BLaER1 (cell line): ENCODE measurements around the gene CACNA1C.

ENCODE experiments used
- H3K27ac ChIP-seq: shearing (Covaris generic); formaldehyde crosslinking; 2 replicates; pipeline ENCODE4 v1.8.1; 2022
- H3K27me3 ChIP-seq: shearing (Covaris generic); formaldehyde crosslinking; 2 replicates; pipeline ENCODE4 v1.8.1; 2022
- H3K36me3 ChIP-seq: shearing (Covaris generic); formaldehyde crosslinking; 2 replicates; pipeline ENCODE4 v1.8.1; 2022
- H3K4me1 ChIP-seq: shearing (Covaris generic); formaldehyde crosslinking; 2 replicates; pipeline ENCODE4 v1.8.1; 2022
- H3K4me2 ChIP-seq: shearing (Covaris generic); formaldehyde crosslinking; 2 replicates; pipeline ENCODE4 v1.8.1; 2022
- H3K4me3 ChIP-seq: shearing (Covaris generic); formaldehyde crosslinking; 2 replicates; pipeline ENCODE4 v1.8.1; 2022
- H3K9ac ChIP-seq: shearing (Covaris generic); formaldehyde crosslinking; 2 replicates; pipeline ENCODE4 v1.8.1; 2022
- H3K9me3 ChIP-seq: shearing (Covaris generic); formaldehyde crosslinking; 2 replicates; pipeline ENCODE4 v1.8.1; 2022
- H4K20me1 ChIP-seq: shearing (Covaris generic); formaldehyde crosslinking; 2 replicates; pipeline ENCODE4 v1.8.1; 2022
- Cebpa-rat ChIP-seq: shearing (Covaris generic); IDR thresholded peaks from 2 replicates; pipeline ENCODE4 v1.8.1; 2022

Gene CACNA1C

DNA sequence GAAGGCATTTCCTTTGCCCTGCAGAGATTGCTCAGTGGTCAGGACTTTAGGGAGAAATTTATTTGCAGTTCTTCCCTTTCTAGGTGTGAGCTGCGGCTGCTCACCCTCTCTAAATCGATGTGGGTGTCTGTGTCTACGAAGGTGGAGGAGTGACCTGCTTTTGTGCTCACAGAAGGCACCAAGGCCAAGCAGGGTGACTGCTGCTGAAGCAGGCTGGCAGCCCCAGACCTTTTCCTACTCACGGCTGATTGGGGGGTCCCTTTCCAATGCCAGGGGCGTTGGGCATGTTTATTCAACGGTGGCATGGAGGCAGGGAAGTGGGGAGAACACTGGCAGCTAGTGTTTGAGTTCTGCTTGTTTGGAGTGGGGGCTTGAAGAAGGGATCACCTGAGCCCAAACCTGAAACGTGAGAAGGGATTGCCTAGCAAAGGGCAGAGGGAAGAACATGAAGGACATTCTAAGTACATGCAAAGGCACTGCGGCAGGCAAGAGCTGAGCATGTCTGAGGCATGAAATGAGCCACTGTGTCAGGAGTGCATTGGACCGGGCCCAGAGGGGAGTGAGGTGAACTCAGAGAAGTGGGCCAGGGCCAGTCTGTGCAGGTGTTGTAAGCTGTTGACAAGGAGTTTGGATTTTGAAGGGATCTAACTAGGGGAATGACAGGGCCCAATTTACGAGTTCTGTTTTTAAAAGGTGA lies 56.3 kb downstream of the CACNA1C start:
- H3K9ac ChIP-seq: no peak overlapping the region
- H3K4me3 ChIP-seq: no peak overlapping the region
- H3K27ac ChIP-seq: no peak overlapping the region
- no peaks in the 10 kb centered on the region for H3K36me3 ChIP-seq
- TF ChIP-seq Cebpa-rat: no peak
- H3K4me1 ChIP-seq: 0 out of 2 replicates have a peak, but pooled peaks cover 5% of the 10 kb centered on the region
- H3K4me2 ChIP-seq: no peak overlapping the region
- H4K20me1 ChIP-seq: no peaks in the 10 kb centered on the region
- H3K9me3 ChIP-seq: peaks cover 7% of the 10 kb centered on the region; the same call in 1 of the 2 replicates
- no peaks in the 10 kb centered on the region for H3K27me3 ChIP-seq

DNA sequence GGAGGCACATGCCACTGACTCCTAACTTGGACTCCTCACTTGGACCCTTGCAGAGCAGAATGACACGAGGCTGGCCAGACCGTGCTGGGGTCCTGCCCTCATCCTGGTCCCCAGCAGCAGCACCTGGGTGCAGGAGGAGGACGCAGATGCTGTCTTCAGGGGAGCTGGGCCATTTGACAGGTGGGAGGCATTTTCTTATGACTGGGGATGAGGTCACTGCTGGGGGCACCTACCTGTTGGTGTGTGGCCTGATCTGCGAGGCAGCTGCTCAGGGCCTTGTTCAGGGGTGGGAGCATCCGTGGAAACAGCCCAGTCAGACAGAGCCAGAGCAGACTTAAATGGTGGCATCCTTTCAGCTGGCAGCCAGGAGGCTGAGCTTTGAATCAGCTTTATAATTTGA lies 57.3 kb downstream of the CACNA1C start:
- H3K4me2 ChIP-seq: no peak overlapping the region
- TF ChIP-seq Cebpa-rat: no peak
- no peaks in the 10 kb centered on the region for H3K36me3 ChIP-seq
- no peak overlapping the region for H3K27ac ChIP-seq
- H4K20me1 ChIP-seq: no peaks in the 10 kb centered on the region
- no peak overlapping the region for H3K4me3 ChIP-seq
- H3K9me3 ChIP-seq: peaks cover 7% of the 10 kb centered on the region; the same call in 1 of the 2 replicates
- 0 out of 2 replicates have a peak, but pooled peaks cover 5% of the 10 kb centered on the region for H3K4me1 ChIP-seq
- H3K9ac ChIP-seq: no peak overlapping the region
- H3K27me3 ChIP-seq: no peaks in the 10 kb centered on the region

DNA sequence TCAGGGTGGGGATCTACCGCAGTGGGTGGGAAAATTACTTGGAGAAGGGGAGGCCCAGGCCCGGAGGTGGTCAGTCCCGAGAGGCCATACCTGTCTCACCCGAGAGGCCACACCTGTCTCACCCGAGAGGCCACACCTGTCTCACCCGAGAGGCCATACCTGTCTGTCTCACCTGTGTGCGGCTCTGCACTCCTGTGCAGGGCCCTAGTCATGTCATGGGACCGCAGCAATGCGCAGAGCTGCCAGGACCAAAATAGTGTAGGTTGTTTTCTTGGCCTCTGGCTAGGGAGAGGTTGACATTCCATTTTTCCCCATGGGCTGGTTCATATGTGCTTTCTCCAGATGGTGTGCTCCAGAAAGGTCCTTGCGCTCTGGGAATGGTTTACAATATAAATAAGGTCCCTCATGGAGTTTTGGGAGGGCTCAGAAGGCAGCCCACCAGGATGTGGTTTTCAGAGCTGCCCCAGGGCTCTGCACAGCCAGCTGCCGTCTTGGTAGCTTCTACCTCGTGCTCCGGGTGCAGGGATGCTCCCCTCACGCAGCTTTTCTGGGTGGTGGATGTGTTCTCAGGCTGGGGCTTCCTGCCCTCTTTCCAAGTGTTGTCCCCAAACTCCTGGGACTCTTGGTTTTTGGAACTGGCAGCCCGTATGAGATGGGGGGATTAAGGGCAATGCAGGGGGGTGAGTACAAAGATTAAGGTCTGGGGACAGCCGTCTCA lies 58.2 kb downstream of the CACNA1C start:
- no peak overlapping the region for H3K4me3 ChIP-seq
- H4K20me1 ChIP-seq: no peaks in the 10 kb centered on the region
- 0 out of 2 replicates have a peak, but pooled peaks cover 5% of the 10 kb centered on the region for H3K4me1 ChIP-seq
- no peak overlapping the region for H3K9ac ChIP-seq
- peaks cover 4% of the 10 kb centered on the region; the same call in 1 of the 2 replicates for H3K9me3 ChIP-seq
- TF ChIP-seq Cebpa-rat: no peak
- H3K27ac ChIP-seq: no peak overlapping the region
- 0 out of 2 replicates have a peak overlapping the region, but pooled peaks have one; percentile 2 for H3K4me2 ChIP-seq
- H3K36me3 ChIP-seq: no peaks in the 10 kb centered on the region
- H3K27me3 ChIP-seq: no peaks in the 10 kb centered on the region

DNA sequence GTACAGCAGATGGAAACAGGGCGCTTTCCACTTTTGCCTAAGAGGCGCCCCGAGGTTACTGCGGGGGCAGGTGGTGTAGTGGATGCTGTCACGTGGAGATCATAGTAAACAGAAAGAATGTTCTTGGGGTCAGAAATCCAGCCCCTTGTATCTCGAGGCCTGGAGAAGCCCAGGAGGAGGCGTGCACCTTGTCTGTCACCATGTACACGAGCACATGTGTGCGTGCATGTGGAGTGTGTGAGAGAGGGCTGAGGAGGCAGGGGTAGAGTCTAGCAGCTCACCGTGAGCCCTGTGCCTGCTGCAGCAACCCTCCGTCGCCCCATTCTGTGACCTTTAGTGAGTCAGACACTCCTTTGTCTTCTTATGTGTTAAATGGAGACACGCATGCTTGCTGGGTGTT lies 59.0 kb downstream of the CACNA1C start:
- H3K9ac ChIP-seq: no peak overlapping the region
- H3K27ac ChIP-seq: no peak overlapping the region
- no peaks in the 10 kb centered on the region for H3K36me3 ChIP-seq
- H3K4me1 ChIP-seq: 0 out of 2 replicates have a peak, but pooled peaks cover 5% of the 10 kb centered on the region
- no peaks in the 10 kb centered on the region for H3K27me3 ChIP-seq
- no peaks in the 10 kb centered on the region for H4K20me1 ChIP-seq
- H3K4me3 ChIP-seq: no peak overlapping the region
- TF ChIP-seq Cebpa-rat: no peak
- no peak overlapping the region for H3K4me2 ChIP-seq
- H3K9me3 ChIP-seq: no peaks in the 10 kb centered on the region

DNA sequence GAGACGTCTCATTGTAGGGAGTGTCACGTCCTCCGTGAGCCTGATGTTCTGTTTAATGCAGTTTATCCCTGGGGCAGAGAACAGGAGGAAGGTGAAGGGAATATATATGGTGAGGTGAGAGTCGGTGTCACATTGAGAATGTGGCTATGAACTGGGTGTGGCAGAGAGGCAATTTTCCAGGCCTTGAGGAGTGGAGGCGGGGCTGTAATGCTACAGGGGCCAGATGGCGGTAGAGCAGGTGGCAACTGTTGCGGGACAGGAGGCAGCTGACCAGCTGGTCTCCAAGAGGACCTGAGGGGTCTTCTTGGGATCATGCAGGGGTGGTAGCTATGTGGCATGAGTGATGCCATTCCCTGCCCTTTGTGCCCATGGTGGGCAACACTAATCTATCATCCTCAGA lies 59.6 kb downstream of the CACNA1C start:
- H3K4me3 ChIP-seq: no peak overlapping the region
- no peak overlapping the region for H3K9ac ChIP-seq
- TF ChIP-seq Cebpa-rat: no peak
- H3K27ac ChIP-seq: no peak overlapping the region
- H3K4me1 ChIP-seq: 0 out of 2 replicates have a peak, but pooled peaks cover 5% of the 10 kb centered on the region
- no peaks in the 10 kb centered on the region for H3K27me3 ChIP-seq
- no peaks in the 10 kb centered on the region for H4K20me1 ChIP-seq
- no peaks in the 10 kb centered on the region for H3K9me3 ChIP-seq
- H3K4me2 ChIP-seq: no peak overlapping the region
- no peaks in the 10 kb centered on the region for H3K36me3 ChIP-seq

DNA sequence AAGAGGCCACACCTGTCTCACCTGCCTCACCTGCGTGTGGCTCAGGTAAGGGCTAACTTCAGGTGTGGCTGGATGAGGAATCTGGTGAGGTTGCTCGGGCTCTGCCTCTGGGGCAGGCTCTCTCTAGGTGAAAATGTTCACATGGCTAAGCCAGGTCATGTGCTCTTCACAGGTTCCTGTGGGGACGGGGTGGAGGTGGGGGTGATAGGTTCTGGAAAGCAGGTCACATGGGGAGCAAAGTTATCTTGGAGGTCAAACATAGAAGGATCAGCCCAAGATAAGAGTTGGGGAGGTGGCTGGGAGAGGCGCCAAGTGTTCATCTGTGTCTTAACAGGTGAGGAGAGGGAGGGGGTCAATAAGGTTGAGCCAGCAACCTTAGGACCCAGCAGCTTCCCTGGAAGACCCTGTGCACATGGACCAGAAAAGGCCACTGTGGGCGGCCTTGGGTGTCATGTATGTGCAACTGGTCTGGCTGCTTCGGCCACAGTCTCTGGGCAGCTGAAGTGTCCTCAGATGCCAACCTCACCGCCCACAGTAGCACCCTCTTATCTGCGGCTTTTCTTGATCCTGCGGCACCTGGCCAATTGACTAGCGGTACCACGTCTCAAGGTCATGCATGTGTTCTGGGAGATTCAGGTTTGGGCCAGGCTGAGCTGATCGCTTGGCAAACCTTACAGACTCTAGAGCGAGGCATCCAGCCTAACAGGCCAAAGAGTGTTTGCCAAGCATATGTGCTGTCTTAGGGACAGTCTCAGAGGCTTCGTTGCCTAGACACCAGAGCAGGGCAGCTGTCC lies 60.5 kb downstream of the CACNA1C start:
- H3K27me3 ChIP-seq: no peaks in the 10 kb centered on the region
- no peaks in the 10 kb centered on the region for H3K36me3 ChIP-seq
- no peak overlapping the region for H3K4me2 ChIP-seq
- TF ChIP-seq Cebpa-rat: no peak
- H3K9ac ChIP-seq: no peak overlapping the region
- H3K9me3 ChIP-seq: no peaks in the 10 kb centered on the region
- no peak overlapping the region for H3K4me3 ChIP-seq
- H3K27ac ChIP-seq: no peak overlapping the region
- no peaks in the 10 kb centered on the region for H4K20me1 ChIP-seq
- 0 out of 2 replicates have a peak, but pooled peaks cover 5% of the 10 kb centered on the region for H3K4me1 ChIP-seq

DNA sequence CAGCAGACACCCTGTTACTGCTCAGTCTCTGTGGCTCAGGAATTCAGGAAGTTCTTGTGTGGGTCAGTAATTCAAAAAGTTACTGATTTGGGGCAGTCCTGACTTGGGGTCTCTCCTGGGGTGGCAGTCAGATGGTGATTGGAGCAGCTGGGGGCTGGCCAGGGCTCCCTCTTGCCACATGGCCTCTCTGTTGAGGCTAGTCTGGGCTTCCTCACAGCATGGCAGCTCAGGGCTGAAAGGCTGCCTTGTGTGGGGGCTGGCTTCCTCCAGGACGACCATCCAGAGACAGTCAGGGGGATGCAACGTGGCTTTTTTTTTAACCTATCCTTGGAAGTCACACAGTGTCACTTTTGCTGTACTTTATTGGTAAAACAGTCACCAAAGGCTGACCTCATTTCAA lies 61.3 kb downstream of the CACNA1C start:
- Histone ChIP-seq H3K4me3 (no peak overlapping the region), H3K4me2 (no peak overlapping the region), H4K20me1 (no peaks in the 10 kb centered on the region), H3K27me3 (no peaks in the 10 kb centered on the region), H3K9me3 (no peaks in the 10 kb centered on the region), H3K4me1 (0 out of 2 replicates have a peak, but pooled peaks cover 5% of the 10 kb centered on the region), H3K27ac (no peak overlapping the region), H3K36me3 (no peaks in the 10 kb centered on the region), H3K9ac (no peak overlapping the region)
- no peak for TF ChIP-seq Cebpa-rat

DNA sequence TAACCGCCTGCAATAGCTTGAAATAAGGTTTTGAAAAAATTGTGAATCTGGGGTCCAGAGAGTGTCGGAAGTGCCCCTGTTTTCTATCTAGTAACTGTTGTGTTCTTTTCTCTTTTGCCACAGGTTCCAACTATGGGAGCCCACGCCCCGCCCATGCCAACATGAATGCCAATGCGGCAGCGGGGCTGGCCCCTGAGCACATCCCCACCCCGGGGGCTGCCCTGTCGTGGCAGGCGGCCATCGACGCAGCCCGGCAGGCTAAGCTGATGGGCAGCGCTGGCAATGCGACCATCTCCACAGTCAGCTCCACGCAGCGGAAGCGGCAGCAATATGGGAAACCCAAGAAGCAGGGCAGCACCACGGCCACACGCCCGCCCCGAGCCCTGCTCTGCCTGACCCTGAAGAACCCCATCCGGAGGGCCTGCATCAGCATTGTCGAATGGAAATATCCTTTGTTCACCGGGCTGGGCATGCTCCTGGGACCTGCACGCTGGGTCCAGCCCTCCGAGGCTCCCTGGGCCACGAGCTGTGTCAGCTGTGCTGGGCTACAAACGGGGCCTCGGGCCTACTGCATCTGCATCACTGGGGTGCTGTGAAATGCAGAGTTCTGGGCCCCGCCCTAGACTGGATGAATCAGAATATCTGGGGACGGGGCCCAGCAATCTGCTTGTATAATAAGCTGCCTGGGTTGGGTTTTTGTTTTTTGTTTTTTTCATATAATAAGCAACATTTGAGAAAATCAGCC lies 62.5 kb downstream of the CACNA1C start:
- H3K4me1 ChIP-seq: 0 out of 2 replicates have a peak, but pooled peaks cover 5% of the 10 kb centered on the region
- TF ChIP-seq Cebpa-rat: no peak
- no peak overlapping the region for H3K4me3 ChIP-seq
- no peaks in the 10 kb centered on the region for H3K27me3 ChIP-seq
- H3K36me3 ChIP-seq: no peaks in the 10 kb centered on the region
- no peak overlapping the region for H3K4me2 ChIP-seq
- no peaks in the 10 kb centered on the region for H3K9me3 ChIP-seq
- H3K9ac ChIP-seq: no peak overlapping the region
- H4K20me1 ChIP-seq: no peaks in the 10 kb centered on the region
- no peak overlapping the region for H3K27ac ChIP-seq

DNA sequence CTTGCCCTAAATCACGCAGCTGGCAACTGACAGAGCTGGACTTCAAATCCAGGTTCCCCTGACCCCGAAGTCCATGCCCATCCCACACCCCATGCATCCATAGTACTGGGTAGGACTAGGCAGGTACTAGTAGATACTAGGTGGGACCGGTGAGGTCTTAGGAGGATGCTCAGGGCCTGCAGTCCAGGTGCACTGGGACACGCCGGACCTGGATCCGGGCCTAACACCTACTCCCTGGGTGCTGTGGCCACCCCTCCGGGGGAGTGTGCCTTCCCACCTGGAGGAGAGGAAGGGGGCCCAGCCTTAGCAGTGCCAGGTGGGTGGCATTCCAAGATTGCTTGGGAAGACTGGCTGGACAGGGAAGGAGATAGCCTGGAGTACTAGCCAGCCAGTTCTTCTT lies 64.8 kb downstream of the CACNA1C start:
- no peaks in the 10 kb centered on the region for H3K4me1 ChIP-seq
- H3K9ac ChIP-seq: no peak overlapping the region

More for the DNA sequence above, 64.8 kb downstream of the CACNA1C start:
- H4K20me1 ChIP-seq: no peaks in the 10 kb centered on the region
- H3K4me3 ChIP-seq: no peak overlapping the region
- no peak overlapping the region for H3K27ac ChIP-seq
- no peak for TF ChIP-seq Cebpa-rat
- no peaks in the 10 kb centered on the region for H3K9me3 ChIP-seq
- no peak overlapping the region for H3K4me2 ChIP-seq
- H3K36me3 ChIP-seq: no peaks in the 10 kb centered on the region
- no peaks in the 10 kb centered on the region for H3K27me3 ChIP-seq
